BJ (cell line): ENCODE results near the gene SLC43A2. TPM values are rescaled to one million over a fixed set of nuclear protein-coding genes. Genes with fewer than 3 reads are reported as not detected.

Experiments
- CTCF ChIA-PET: fragments of 350-600 bp; formaldehyde crosslinking; extraction: SDS; loops from one replicate; lab custom pipeline; 2021; ENCODE audit warnings: antibody characterized with exemption, inconsistent platforms; lab: Yijun Ruan, JAX
- POLR2A ChIA-PET: fragments of 300-600 bp; sonication (Branson Sonifier 250); formaldehyde crosslinking; extraction: SDS; loops from one replicate; lab custom pipeline; 2021; ENCODE audit warnings: antibody characterized with exemption; lab: Charles Lee
- DNase-seq: peaks from one replicate; pipeline ENCODE4 v3.0.0-alpha.2; 2011; ENCODE audit warnings: low read depth
- H3K27me3 ChIP-seq: 2 replicates; pipeline ENCODE4 v1.6.0; 2011; ENCODE audit warnings: low read length; ENCODE audit not compliant: control insufficient read depth, insufficient read depth
- H3K36me3 ChIP-seq: 2 replicates; pipeline ENCODE4 v1.5.1; 2011; ENCODE audit warnings: low read length; ENCODE audit not compliant: control insufficient read depth, insufficient read depth
- H3K4me3 ChIP-seq: 2 replicates; pipeline ENCODE4 v1.5.1; 2011; ENCODE audit warnings: low read depth, mild to moderate bottlenecking, control low read depth, low read length
- polyA plus RNA-seq: library from polyadenylated mRNA; depleted of rRNA; stranded (reverse); fragments of >200 nt; gene quantifications from 2 replicates; pipeline ENCODE4 v1.2.3, GENCODE V29; 2011
- TF ChIP-seq, protein P1 (sequence below): IDR thresholded peaks from 2 replicates; pipeline ENCODE4 v1.5.1; 2011; ENCODE audit warnings: low read depth, mild to moderate bottlenecking, control low read depth, inconsistent platforms, low read length, moderate library complexity; ENCODE audit not compliant: insufficient read depth

Gene SLC43A2
- polyA plus RNA-seq, 1 experiment, result 8.9 TPM

DNA sequence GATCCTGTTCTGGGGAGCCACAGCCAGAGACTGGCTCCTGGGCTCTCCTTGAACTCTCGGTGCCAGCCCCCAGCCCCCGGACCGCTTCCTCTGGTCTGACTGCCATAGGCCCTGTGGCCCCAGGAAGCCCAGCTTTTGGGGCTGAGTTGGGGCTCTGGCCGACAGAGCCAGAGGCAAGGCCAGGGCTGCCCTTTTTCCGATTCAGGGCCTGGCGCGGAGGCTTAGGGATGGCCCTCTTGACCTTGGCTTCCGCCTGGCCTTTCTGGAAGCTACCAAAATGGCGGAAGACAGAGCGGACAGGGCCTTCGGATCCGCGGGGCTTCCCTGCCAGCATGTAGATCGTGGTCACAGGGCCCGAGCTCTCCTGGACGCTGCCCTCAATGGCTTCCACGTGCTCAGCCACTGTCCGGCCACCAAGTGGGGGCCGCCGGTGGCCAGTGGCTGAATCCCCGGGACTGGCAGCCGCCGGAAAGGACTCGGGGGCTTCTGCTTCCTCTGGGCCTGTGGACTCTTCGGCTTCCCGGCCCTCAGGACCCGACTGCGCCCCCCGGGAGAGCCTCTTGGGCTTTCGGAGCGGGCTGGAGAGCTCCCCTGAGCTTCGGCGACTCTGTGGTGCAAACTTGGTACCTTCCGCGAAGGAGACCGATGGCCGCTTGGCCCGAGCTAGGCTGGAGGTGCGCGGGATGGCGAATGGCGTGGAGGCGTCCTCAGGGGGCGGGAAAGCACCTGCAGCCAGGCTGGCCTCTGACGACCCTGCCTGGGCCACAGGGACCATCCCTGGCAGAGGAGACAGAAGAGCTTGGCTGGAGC, 6.4 kb upstream of the SLC43A2 start:
- DNase-seq, result no peak
- H3K27me3 ChIP-seq, result no peaks in the 10 kb centered on the region; the same call in 1 of the 2 replicates
- POLR2A ChIA-PET, result no interaction called here
- CTCF ChIA-PET, result interaction anchor here (0.7 kb wide), 1 partner anchor 9 kb away, joined by 3 read pairs; no protein-coding TSS in a partner anchor
- TF ChIP-seq, protein P1, sequence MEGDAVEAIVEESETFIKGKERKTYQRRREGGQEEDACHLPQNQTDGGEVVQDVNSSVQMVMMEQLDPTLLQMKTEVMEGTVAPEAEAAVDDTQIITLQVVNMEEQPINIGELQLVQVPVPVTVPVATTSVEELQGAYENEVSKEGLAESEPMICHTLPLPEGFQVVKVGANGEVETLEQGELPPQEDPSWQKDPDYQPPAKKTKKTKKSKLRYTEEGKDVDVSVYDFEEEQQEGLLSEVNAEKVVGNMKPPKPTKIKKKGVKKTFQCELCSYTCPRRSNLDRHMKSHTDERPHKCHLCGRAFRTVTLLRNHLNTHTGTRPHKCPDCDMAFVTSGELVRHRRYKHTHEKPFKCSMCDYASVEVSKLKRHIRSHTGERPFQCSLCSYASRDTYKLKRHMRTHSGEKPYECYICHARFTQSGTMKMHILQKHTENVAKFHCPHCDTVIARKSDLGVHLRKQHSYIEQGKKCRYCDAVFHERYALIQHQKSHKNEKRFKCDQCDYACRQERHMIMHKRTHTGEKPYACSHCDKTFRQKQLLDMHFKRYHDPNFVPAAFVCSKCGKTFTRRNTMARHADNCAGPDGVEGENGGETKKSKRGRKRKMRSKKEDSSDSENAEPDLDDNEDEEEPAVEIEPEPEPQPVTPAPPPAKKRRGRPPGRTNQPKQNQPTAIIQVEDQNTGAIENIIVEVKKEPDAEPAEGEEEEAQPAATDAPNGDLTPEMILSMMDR, result no peak
- no peaks in the 10 kb centered on the region for H3K36me3 ChIP-seq
- H3K4me3 ChIP-seq, result no peak overlapping the region

DNA sequence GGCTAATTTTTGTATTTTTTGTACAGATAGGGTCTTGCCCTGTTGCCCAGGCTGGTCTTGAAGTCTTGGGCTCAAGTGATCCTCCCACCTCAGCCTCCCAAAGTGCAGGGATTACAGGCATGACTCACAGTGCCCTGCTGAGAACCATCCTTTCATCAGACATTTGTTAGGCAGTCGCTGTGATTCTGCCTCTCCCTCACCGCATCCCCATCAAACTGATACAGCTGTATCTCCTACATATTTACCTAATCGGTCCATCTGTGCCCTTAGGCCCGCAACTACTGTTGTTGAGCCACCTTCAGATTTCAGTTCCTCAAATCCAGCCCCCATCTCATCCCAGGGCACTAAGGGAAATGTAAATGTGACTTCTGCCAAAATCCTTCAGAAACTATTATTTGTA, 2.0 kb upstream of the SLC43A2 start:
- no peaks in the 10 kb centered on the region; the same call in 1 of the 2 replicates for H3K27me3 ChIP-seq
- ChIA-PET CTCF (interaction anchor here (0.6 to 3.7 kb wide), 24 partner anchors 10 to 351 kb away, joined by 3 to 64 read pairs (median 4); partner anchors contain the start of genes PITPNA, RILP and TRARG1), POLR2A (no interaction called here)
- H3K36me3 ChIP-seq, result no peaks in the 10 kb centered on the region
- no peak for DNase-seq
- TF ChIP-seq, protein P1, result no peak
- H3K4me3 ChIP-seq, result no peak overlapping the region

DNA sequence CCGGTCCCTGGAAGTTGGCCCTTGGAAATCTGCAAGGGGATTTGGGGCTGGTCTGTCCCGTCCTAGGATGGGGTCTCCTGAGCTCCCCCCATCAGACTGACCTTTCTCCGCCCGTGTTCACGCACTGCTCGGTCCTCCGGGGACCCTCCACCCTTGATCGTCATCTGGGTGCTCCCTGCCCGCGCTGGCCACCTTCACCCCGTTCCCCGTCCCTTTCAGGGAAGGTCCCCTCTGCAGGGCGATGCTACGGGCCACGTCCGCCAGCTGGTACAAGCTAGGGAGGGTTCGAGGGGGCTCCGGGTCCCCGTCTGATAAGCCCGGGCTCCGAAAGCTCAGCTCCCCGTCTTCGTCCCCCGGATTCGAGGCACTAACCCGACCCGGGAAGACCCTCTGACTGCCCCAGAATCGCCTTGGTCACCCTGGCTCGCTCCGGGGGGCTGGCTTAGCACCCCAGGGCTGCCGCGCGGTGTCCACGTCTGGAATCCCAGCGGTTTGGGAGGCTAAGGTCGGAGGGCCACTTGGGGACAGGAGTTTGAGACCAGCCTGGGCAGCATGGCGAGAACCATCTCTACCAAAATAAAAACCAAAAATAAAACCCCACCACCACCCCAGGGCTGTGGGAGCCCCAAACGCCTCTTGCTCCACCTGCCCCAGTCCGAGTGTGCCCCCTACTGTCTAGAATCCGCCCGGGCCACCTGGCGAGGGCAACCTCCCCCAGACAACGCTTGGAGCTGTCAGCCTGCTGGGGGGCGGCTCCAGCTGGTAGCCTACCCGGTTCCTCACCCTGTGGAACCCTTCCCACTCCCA, 1.1 kb upstream of the SLC43A2 start:
- ChIA-PET CTCF (interaction anchor here (0.6 to 3.7 kb wide), 30 partner anchors 11 to 350 kb away, joined by 3 to 64 read pairs (median 4); partner anchors contain the start of genes RILP and TRARG1), POLR2A (no interaction called here)
- Histone ChIP-seq H3K27me3 (no peaks in the 10 kb centered on the region; the same call in 1 of the 2 replicates), H3K36me3 (no peaks in the 10 kb centered on the region), H3K4me3 (peak overlapping the region; percentile 74)
- DNase-seq, result no peak
- TF ChIP-seq, protein P1, result peak; percentile 83

DNA sequence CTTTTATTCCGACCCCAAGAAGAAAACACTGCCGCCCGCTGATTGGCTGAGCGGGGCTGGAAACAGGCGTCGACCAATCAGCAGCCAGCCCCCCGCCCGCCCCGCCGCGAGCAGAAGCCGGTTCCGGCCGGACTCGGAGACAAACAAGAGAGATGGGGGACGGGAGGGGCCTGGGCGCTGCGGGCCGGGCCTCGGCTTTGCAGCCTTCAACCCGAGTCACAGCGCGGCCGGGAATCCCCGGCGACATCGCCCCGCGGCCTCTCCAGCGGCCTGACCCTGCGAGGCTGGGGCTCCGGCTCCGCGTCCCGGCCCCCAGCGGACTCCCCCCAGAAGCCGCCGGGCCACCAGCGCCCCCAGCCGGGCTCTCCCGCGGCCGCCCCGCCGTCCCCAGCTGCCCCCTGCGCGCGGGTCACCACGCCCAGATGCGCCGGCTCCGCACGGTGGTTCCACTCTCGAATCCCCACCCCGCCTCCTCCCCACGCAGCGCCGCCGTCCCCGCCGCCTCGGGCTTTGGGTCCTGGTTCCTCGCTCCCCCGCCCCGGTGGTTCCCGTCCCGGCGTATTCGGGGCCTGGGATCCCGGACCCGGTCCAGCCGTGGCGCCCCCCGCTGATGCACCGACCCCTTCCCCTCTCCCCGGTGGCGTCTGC, 346 bp upstream of the SLC43A2 start:
- Histone ChIP-seq H3K36me3 (no peaks in the 10 kb centered on the region), H3K27me3 (no peaks in the 10 kb centered on the region; the same call in 1 of the 2 replicates), H3K4me3 (peak overlapping the region; percentile 74)
- ChIA-PET POLR2A (no interaction called here), CTCF (interaction anchor here (0.7 to 3.7 kb wide), 16 partner anchors 11 to 350 kb away, joined by 3 to 64 read pairs (median 5); partner anchors contain the start of genes RILP and TRARG1)
- DNase-seq, result peak; percentile 56
- TF ChIP-seq, protein P1, result no peak
